B cell (primary cell): ENCODE measurements around the gene KCNQ5. TPM values are rescaled to one million over a fixed set of nuclear protein-coding genes. Genes with fewer than 3 reads are reported as not detected.

Experiments used
- ATAC-seq: fragments of 200-7000 bp; cut with Tn5 transposase; one replicate; pipeline ENCODE4 v1.10.0; 2021; ENCODE audit warnings: low read depth, mild to moderate bottlenecking, moderate number of reproducible peaks, moderate library complexity
- CTCF ChIA-PET: fragments of 350-600 bp; sonication (Branson Sonifier 250); formaldehyde crosslinking; loops from one replicate; lab custom pipeline; 2021; ENCODE audit warnings: antibody characterized with exemption, inconsistent platforms; lab: Charles Lee
- POLR2A ChIA-PET: fragments of 350-600 bp; sonication (Branson Sonifier 250); formaldehyde crosslinking; loops from one replicate; lab custom pipeline; 2021; ENCODE audit warnings: antibody characterized with exemption; lab: Charles Lee
- DNase-seq: peaks from one replicate; pipeline ENCODE4 v3.0.0; 2013
- H2AFZ ChIP-seq: 2 replicates; pipeline ENCODE4 v1.6.1; 2012; ENCODE audit warnings: mild to moderate bottlenecking, low read depth, low read length; ENCODE audit not compliant: insufficient read depth, poor library complexity, severe bottlenecking
- H3K27ac ChIP-seq, 2 donors: 1 replicate in 1 of 2; 2 replicates in 1 of 2; pipeline ENCODE4 v1.5.1; 2012 to 2013; ENCODE audit warnings: low read length in 2 of 2, mild to moderate bottlenecking in 2 of 2, moderate library complexity in 1 of 2
- H3K27me3 ChIP-seq, 4 experiments: fragments of 200-600 bp in 1 of 4; sonication (generic) in 1 of 4; replicated peaks in 1 of 4; 1 replicate in 2 of 4; 2 replicates in 2 of 4; pipeline versions ENCODE4 v1.6.1 to v1.7.0; 2013 to 2016; ENCODE audit warnings: low read length in 3 of 4, mild to moderate bottlenecking in 2 of 4, mixed read lengths in 1 of 4, moderate library complexity in 1 of 4; ENCODE audit not compliant: insufficient read depth in 4 of 4, control insufficient read depth in 3 of 4; ENCODE audit errors: control extremely low read depth in 1 of 4
- H3K36me3 ChIP-seq, 2 experiments: replicated peaks in 1 of 2; 1 replicate in 1 of 2; 2 replicates in 1 of 2; pipeline versions ENCODE4 v1.6.1 to v1.7.1; 2013; ENCODE audit warnings: low read length in 1 of 2; ENCODE audit not compliant: insufficient read depth in 2 of 2, control insufficient read depth in 1 of 2; ENCODE audit errors: control extremely low read depth in 1 of 2, extremely low read depth in 1 of 2
- H3K4me1 ChIP-seq, 2 donors: fragments of 200-600 bp in 1 of 2; sonication (generic) in 1 of 2; 1 replicate in 1 of 2; 2 replicates in 1 of 2; pipeline versions ENCODE4 v1.5.1 to v1.6.1; 2013 to 2017; ENCODE audit warnings: low read length in 2 of 2; ENCODE audit not compliant: control insufficient read depth in 2 of 2, insufficient read depth in 2 of 2
- H3K4me2 ChIP-seq: replicated peaks from 2 replicates; pipeline ENCODE3; 2012; ENCODE audit warnings: mild to moderate bottlenecking, low read depth, low read length; ENCODE audit not compliant: poor library complexity, severe bottlenecking
- H3K4me3 ChIP-seq, 5 experiments: fragments of 200-600 bp in 1 of 5; sonication (generic) in 1 of 5; 1 replicate in 3 of 5; 2 replicates in 2 of 5; pipeline versions ENCODE4 v1.5.1 to v1.7.0; 2011 to 2016; ENCODE audit warnings: low read length in 4 of 5, mild to moderate bottlenecking in 4 of 5, low read depth in 2 of 5, control low read depth in 1 of 5, moderate library complexity in 1 of 5; ENCODE audit not compliant: insufficient read depth in 1 of 5; ENCODE audit errors: control extremely low read depth in 1 of 5, extremely low read depth in 1 of 5
- H3K79me2 ChIP-seq: fragments of 200-600 bp; sonication (generic); one replicate; pipeline ENCODE4 v1.6.0; 2016; ENCODE audit warnings: low read length; ENCODE audit not compliant: control insufficient read depth, insufficient read depth
- H3K9ac ChIP-seq: fragments of 200-600 bp; sonication (generic); 2 replicates; pipeline ENCODE4 v1.6.1; 2017; ENCODE audit warnings: mild to moderate bottlenecking, low read length, moderate library complexity
- H3K9me3 ChIP-seq, 3 donors: one replicate each; pipeline versions ENCODE4 v1.6.1 to v1.7.1; 2013; ENCODE audit warnings: low read length in 2 of 3; ENCODE audit not compliant: control insufficient read depth in 2 of 3, insufficient read depth in 1 of 3; ENCODE audit errors: control extremely low read depth in 1 of 3
- H4K20me1 ChIP-seq: 2 replicates; pipeline ENCODE4 v1.6.0; 2012; ENCODE audit warnings: mild to moderate bottlenecking, low read length; ENCODE audit not compliant: insufficient read depth, control insufficient read depth, poor library complexity, severe bottlenecking
- H3K27ac Mint-ChIP-seq: one replicate; pipeline ENCODE4 v1.8.0; 2021; ENCODE audit warnings: mixed read lengths
- H3K27me3 Mint-ChIP-seq: one replicate; pipeline ENCODE4 v1.8.0; 2021; ENCODE audit warnings: mixed read lengths
- H3K4me1 Mint-ChIP-seq: one replicate; pipeline ENCODE4 v1.8.0; 2021; ENCODE audit warnings: mixed read lengths
- H3K4me3 Mint-ChIP-seq: one replicate; pipeline ENCODE4 v1.8.0; 2021; ENCODE audit warnings: mixed read lengths
- H3K9me3 Mint-ChIP-seq: one replicate; pipeline ENCODE4 v1.8.0; 2022; ENCODE audit warnings: mixed read lengths; ENCODE audit not compliant: insufficient read depth
- EZH2 ChIP-seq: IDR thresholded peaks from 2 replicates; pipeline ENCODE4 v1.6.1; 2012; ENCODE audit warnings: borderline replicate concordance, low read depth, mild to moderate bottlenecking, moderate library complexity, low read length; ENCODE audit not compliant: insufficient read depth, poor library complexity, severe bottlenecking
- WGBS: methylation state at CpG from one replicate; pipeline ENCODE4 v1.1.5; 2013; ENCODE audit warnings: missing lambda C conversion rate; ENCODE audit not compliant: insufficient coverage; 5-methylcytosine and 5-hydroxymethylcytosine counted together
- intact Hi-C: fragments of 100-400 bp; cut with micrococcal nuclease; formaldehyde crosslinking; loops from one replicate; pipeline ENCODE4 v1.10.0; 2022
- polyA plus RNA-seq: library from polyadenylated mRNA; depleted of rRNA; stranded (reverse); fragments of >200 nt; gene quantifications from 2 replicates; pipeline ENCODE4 v1.2.3, GENCODE V29; 2012
- total RNA-seq, 2 donors: library from RNA; stranded (reverse); fragments of 120-200 nt in 1 of 2; gene quantifications; 1 replicate in 1 of 2; 2 replicates in 1 of 2; pipeline versions ENCODE4 v1.2.3 to v1.2.4, GENCODE V29; 2013 to 2022
- TF ChIP-seq, protein P1 (sequence below): fragments of 200-600 bp; IDR thresholded peaks from one replicate; pipeline ENCODE4 v1.8.0; 2022; ENCODE audit warnings: antibody characterized with exemption, mild to moderate bottlenecking

KCNQ5 gene
- total and polyA plus RNA-seq, 2 donors (not counting 1 experiment from before 2014, with no cell fraction given), result 2.3 to 9.4 TPM

DNA sequence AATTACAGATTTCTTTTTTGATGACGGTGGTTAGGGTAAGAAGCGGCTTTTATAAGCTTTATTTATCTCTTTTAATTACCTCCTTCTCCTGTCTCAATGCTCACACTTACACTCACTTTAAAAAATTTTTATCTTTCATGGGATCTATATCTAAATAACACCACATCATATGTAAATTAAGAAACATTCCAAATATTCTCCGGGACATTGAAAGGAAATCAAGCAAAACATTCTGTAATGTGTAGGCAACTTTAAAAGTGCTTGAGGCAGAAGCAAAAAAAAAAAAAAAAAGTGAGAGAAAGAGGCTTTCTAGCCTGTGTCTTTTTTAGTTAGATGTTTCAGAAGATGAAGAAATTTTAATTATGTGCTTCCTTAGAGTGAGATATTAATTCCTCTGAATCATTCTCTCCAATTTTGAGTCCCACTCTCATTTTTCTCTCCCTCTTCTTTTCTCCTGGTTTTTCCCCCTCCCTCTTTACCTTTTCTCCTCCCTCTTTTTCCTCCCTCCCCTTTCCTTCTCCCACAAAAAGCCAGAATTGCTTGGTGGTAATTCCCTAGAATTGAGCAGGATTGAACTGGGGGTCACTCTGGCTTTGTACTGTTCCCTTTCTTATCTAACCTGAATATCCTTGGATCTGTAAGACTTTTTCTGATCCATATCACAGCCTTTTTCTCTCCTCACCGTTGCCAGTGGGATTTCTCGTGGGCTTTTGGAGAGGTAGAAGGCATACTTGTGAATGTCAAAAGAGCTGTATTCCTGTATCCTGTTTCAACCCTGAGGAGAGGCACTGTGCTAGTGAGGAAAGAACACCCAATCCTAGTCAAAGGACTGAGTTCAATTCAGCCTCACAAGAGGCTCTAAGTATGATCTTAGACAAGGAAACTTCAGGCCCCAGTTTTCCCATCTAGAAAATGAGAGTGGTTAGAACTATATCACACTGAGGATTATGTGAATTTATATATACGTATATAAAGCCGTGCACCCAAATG is 30.4 kb downstream of the KCNQ5 start:
- Histone ChIP-seq H3K4me1 (peaks cover 10 to 26% of the 10 kb centered on the region in 2 donors), H4K20me1 (no peaks in the 10 kb centered on the region), H3K79me2 (peaks cover 23% of the 10 kb centered on the region), H3K9me3 (no peaks in the 10 kb centered on the region), H3K9ac (no peak overlapping the region), H3K4me2 (peak overlapping the region; percentile 39), H3K27ac (no peak overlapping the region), H3K36me3 (no peaks in the 10 kb centered on the region), H2AFZ (no peak overlapping the region), H3K4me3 (no peak overlapping the region), H3K27me3 (no peaks in the 10 kb centered on the region)
- no peaks in the 10 kb centered on the region for H3K9me3 Mint-ChIP-seq
- H3K27me3 Mint-ChIP-seq, result no peaks in the 10 kb centered on the region
- H3K4me3 Mint-ChIP-seq, result no peak overlapping the region
- WGBS, result no CpG with 5 or more reads among the region's 7 CpGs
- ChIA-PET POLR2A (no interaction called here), CTCF (interaction anchor here (2.0 kb wide), 1 partner anchor 36 kb away, joined by 5 read pairs; no protein-coding TSS in a partner anchor)
- DNase-seq (no peak), ATAC-seq (no peak)
- TF ChIP-seq, protein P1, sequence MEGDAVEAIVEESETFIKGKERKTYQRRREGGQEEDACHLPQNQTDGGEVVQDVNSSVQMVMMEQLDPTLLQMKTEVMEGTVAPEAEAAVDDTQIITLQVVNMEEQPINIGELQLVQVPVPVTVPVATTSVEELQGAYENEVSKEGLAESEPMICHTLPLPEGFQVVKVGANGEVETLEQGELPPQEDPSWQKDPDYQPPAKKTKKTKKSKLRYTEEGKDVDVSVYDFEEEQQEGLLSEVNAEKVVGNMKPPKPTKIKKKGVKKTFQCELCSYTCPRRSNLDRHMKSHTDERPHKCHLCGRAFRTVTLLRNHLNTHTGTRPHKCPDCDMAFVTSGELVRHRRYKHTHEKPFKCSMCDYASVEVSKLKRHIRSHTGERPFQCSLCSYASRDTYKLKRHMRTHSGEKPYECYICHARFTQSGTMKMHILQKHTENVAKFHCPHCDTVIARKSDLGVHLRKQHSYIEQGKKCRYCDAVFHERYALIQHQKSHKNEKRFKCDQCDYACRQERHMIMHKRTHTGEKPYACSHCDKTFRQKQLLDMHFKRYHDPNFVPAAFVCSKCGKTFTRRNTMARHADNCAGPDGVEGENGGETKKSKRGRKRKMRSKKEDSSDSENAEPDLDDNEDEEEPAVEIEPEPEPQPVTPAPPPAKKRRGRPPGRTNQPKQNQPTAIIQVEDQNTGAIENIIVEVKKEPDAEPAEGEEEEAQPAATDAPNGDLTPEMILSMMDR, result no peak
- no peak for TF ChIP-seq EZH2
- intact Hi-C loops, result loop anchor here (2.0 to 5.0 kb wide), 2 partner anchors 29 to 35 kb away; partner anchors contain the start of gene KCNQ5
- no peak overlapping the region for H3K27ac Mint-ChIP-seq
- peaks cover 42% of the 10 kb centered on the region for H3K4me1 Mint-ChIP-seq

DNA sequence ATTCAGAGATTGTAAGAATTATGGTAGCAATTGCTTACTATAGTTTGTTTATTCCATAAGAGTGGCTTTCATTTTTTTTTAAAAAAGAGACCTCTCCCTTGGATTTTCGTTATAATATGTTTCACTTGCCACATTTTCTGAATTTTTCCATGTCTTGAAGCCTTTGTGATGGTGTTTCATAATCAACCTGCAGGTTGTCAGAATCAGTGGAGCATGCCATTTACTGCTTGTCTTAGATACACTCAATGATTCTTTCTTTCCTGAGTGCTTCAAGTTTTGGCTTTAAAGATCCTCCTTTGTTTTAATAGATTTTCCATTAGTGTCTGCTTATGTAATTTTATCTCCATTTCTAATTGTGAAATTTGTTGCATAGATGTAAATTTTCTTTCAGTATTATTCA is 31.2 kb downstream of the KCNQ5 start:
- no peaks in the 10 kb centered on the region for H3K36me3 ChIP-seq
- H3K27me3 ChIP-seq, result no peaks in the 10 kb centered on the region
- WGBS, result no CpG with 5 or more reads among the region's 1 CpG
- peaks cover 23% of the 10 kb centered on the region for H3K79me2 ChIP-seq
- H3K9me3 ChIP-seq, result no peaks in the 10 kb centered on the region
- H3K27ac ChIP-seq, result no peak overlapping the region
- H3K4me3 Mint-ChIP-seq, result peak overlapping the region; percentile 12
- intact Hi-C loops, result loop anchor here (2.0 to 5.0 kb wide), 2 partner anchors 30 to 34 kb away; partner anchors contain the start of gene KCNQ5
- peaks cover 10 to 26% of the 10 kb centered on the region in 2 donors for H3K4me1 ChIP-seq
- no peak for ATAC-seq
- H3K9ac ChIP-seq, result no peak overlapping the region
- DNase-seq, result peak; percentile 24
- POLR2A ChIA-PET, result no interaction called here
- CTCF ChIA-PET, result no interaction called here
- H3K4me3 ChIP-seq, result no peak overlapping the region
- no peaks in the 10 kb centered on the region for H3K9me3 Mint-ChIP-seq
- no peaks in the 10 kb centered on the region for H4K20me1 ChIP-seq
- TF ChIP-seq, protein P1, result no peak
- TF ChIP-seq EZH2, result no peak
- peak overlapping the region; percentile 39 for H3K4me2 ChIP-seq
- no peaks in the 10 kb centered on the region for H3K27me3 Mint-ChIP-seq
- H3K27ac Mint-ChIP-seq, result no peak overlapping the region
- H3K4me1 Mint-ChIP-seq, result peaks cover 42% of the 10 kb centered on the region
- peak overlapping the region; percentile 23 for H2AFZ ChIP-seq
